ENCODE measurements around the gene EXOC2. TPM values are rescaled to one million over a fixed set of nuclear protein-coding genes. Genes with fewer than 3 reads are reported as not detected.

Gene EXOC2
- total and polyA plus RNA-seq, 2 donors (not counting 1 experiment from before 2014, with no cell fraction given), result 12.2 to 45.0 TPM

DNA sequence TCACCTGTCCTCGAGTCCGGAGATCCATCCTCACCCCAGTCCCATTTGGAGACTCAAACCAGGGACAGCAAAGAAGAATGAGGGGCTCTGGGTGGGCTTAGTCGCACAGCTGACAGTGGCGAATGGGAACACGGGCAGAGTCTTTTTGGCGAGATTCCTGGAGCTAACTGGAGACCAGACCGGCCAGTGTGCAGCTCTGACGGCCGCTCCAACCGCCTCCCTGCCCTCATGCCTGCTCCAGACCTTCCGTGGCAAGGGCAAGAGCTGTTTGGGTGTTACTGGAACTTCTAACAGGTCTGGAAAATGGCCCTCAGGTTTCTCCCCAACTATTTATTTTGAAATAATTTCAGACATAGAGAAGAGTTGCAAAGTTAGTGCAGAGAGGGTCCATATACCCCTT lies 225.8 kb downstream of the EXOC2 start:
- Mint-ChIP-seq H3K4me1 (peaks cover 21% of the 10 kb centered on the region), H3K4me3 (no peak overlapping the region), H3K27me3 (peaks cover 26% of the 10 kb centered on the region), H3K27ac (no peak overlapping the region), H3K9me3 (ENCODE audit: insufficient read depth) (no peaks in the 10 kb centered on the region)
- Histone ChIP-seq H3K36me3 (replicated peaks in 1 of 2; ENCODE audit: control extremely low read depth in 1 of 2, control insufficient read depth in 1 of 2, extremely low read depth in 1 of 2, insufficient read depth in 2 of 2, low read length in 1 of 2) (no peaks in the 10 kb centered on the region), H3K4me3 (ENCODE audit: control extremely low read depth in 1 of 5, extremely low read depth in 1 of 5, insufficient read depth in 1 of 5, low read depth in 2 of 5, low read length in 4 of 5) (no peak overlapping the region), H3K9me3 (ENCODE audit: control extremely low read depth in 1 of 3, control insufficient read depth in 2 of 3, insufficient read depth in 1 of 3, low read length in 2 of 3) (peaks cover 0 to 3% (median 0%) of the 10 kb centered on the region in 3 donors), H3K9ac (ENCODE audit: low read length) (no peak overlapping the region), H2AFZ (ENCODE audit: insufficient read depth, low read depth, low read length, poor library complexity, severe bottlenecking) (no peak overlapping the region), H3K27ac (ENCODE audit: low read length in 2 of 2) (no peak overlapping the region), H3K27me3 (replicated peaks in 1 of 4; ENCODE audit: control extremely low read depth in 1 of 4, control insufficient read depth in 3 of 4, insufficient read depth in 4 of 4, low read length in 3 of 4) (peaks cover 0 to 14% (median 0%) of the 10 kb centered on the region in 4 experiments), H4K20me1 (ENCODE audit: control insufficient read depth, insufficient read depth, low read length, poor library complexity, severe bottlenecking) (no peaks in the 10 kb centered on the region), H3K79me2 (ENCODE audit: control insufficient read depth, insufficient read depth, low read length) (no peaks in the 10 kb centered on the region), H3K4me2 (replicated peaks; ENCODE audit: low read depth, low read length, poor library complexity, severe bottlenecking) (no peak overlapping the region), H3K4me1 (ENCODE audit: control insufficient read depth in 2 of 2, insufficient read depth in 2 of 2, low read length in 2 of 2) (peaks cover 11 to 16% of the 10 kb centered on the region in 2 donors)
- intact Hi-C loops (cut with micrococcal nuclease), result no loop called here
- ChIA-PET POLR2A (no interaction called here), CTCF (no interaction called here)
- whole genome bisulfite sequencing (ENCODE audit: insufficient coverage), result 93% methylated on average over 5 of the region's 11 CpGs
- no peak for TF ChIP-seq EZH2 (IDR thresholded peaks at IDR 0.05; ENCODE audit: borderline replicate concordance, insufficient read depth, low read depth, low read length, poor library complexity, severe bottlenecking)
- TF ChIP-seq, protein P1, sequence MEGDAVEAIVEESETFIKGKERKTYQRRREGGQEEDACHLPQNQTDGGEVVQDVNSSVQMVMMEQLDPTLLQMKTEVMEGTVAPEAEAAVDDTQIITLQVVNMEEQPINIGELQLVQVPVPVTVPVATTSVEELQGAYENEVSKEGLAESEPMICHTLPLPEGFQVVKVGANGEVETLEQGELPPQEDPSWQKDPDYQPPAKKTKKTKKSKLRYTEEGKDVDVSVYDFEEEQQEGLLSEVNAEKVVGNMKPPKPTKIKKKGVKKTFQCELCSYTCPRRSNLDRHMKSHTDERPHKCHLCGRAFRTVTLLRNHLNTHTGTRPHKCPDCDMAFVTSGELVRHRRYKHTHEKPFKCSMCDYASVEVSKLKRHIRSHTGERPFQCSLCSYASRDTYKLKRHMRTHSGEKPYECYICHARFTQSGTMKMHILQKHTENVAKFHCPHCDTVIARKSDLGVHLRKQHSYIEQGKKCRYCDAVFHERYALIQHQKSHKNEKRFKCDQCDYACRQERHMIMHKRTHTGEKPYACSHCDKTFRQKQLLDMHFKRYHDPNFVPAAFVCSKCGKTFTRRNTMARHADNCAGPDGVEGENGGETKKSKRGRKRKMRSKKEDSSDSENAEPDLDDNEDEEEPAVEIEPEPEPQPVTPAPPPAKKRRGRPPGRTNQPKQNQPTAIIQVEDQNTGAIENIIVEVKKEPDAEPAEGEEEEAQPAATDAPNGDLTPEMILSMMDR (IDR thresholded peaks at IDR 0.05), result no peak
- ATAC-seq (ENCODE audit: low read depth) (no peak), DNase-seq (no peak)

DNA sequence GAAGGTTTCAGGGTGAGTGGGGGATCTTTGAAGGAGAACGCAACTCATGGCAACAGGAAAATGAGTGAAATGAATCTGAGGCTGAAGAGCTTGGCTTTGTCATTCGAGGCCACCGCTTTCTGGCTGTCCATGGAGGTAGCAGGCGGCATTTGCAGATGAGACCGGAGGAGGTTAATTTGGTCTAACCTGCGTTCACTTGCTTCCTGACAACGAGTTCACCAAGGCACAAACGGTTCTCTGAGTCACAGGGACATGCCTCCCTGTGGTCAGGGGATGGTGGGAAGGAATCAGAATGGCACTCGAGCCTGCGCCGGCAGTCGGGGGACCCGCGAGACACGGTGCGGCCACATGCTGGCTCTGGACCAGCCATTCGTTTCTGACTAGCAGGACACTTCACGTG lies 226.4 kb downstream of the EXOC2 start:
- H3K27me3 ChIP-seq (replicated peaks in 1 of 4; ENCODE audit: control extremely low read depth in 1 of 4, control insufficient read depth in 3 of 4, insufficient read depth in 4 of 4, low read length in 3 of 4), result peaks cover 0 to 14% (median 0%) of the 10 kb centered on the region in 4 experiments
- H3K27ac Mint-ChIP-seq, result no peak overlapping the region
- no peak overlapping the region for H2AFZ ChIP-seq (ENCODE audit: insufficient read depth, low read depth, low read length, poor library complexity, severe bottlenecking)
- DNase-seq (no peak), ATAC-seq (ENCODE audit: low read depth) (no peak)
- H3K4me1 ChIP-seq (ENCODE audit: control insufficient read depth in 2 of 2, insufficient read depth in 2 of 2, low read length in 2 of 2), result peaks cover 11 to 13% of the 10 kb centered on the region in 2 donors
- no peaks in the 10 kb centered on the region for H3K79me2 ChIP-seq (ENCODE audit: control insufficient read depth, insufficient read depth, low read length)
- ChIA-PET CTCF (no interaction called here), POLR2A (no interaction called here)
- no peak overlapping the region for H3K27ac ChIP-seq (ENCODE audit: low read length in 2 of 2)
- no peak overlapping the region for H3K4me2 ChIP-seq (replicated peaks; ENCODE audit: low read depth, low read length, poor library complexity, severe bottlenecking)
- WGBS (ENCODE audit: insufficient coverage), result 93% methylated on average over 18 of the region's 18 CpGs
- no peak overlapping the region for H3K4me3 ChIP-seq (ENCODE audit: control extremely low read depth in 1 of 5, extremely low read depth in 1 of 5, insufficient read depth in 1 of 5, low read depth in 2 of 5, low read length in 4 of 5)
- peaks cover 0 to 3% (median 0%) of the 10 kb centered on the region in 3 donors for H3K9me3 ChIP-seq (ENCODE audit: control extremely low read depth in 1 of 3, control insufficient read depth in 2 of 3, insufficient read depth in 1 of 3, low read length in 2 of 3)
- H3K9me3 Mint-ChIP-seq (ENCODE audit: insufficient read depth), result no peaks in the 10 kb centered on the region
- H3K4me3 Mint-ChIP-seq, result no peak overlapping the region
- intact Hi-C loops (cut with micrococcal nuclease), result no loop called here
- no peaks in the 10 kb centered on the region for H4K20me1 ChIP-seq (ENCODE audit: control insufficient read depth, insufficient read depth, low read length, poor library complexity, severe bottlenecking)
- no peak overlapping the region for H3K9ac ChIP-seq (ENCODE audit: low read length)
- H3K36me3 ChIP-seq (replicated peaks in 1 of 2; ENCODE audit: control extremely low read depth in 1 of 2, control insufficient read depth in 1 of 2, extremely low read depth in 1 of 2, insufficient read depth in 2 of 2, low read length in 1 of 2), result no peaks in the 10 kb centered on the region
- TF ChIP-seq, protein P1 (IDR thresholded peaks at IDR 0.05), result no peak
- TF ChIP-seq EZH2 (IDR thresholded peaks at IDR 0.05; ENCODE audit: borderline replicate concordance, insufficient read depth, low read depth, low read length, poor library complexity, severe bottlenecking), result no peak
- H3K27me3 Mint-ChIP-seq, result peaks cover 26% of the 10 kb centered on the region
- H3K4me1 Mint-ChIP-seq, result peaks cover 16% of the 10 kb centered on the region

All from B cell (primary cell).